IMR-90 (cell line): ENCODE results near the gene PALS2. TPM values are rescaled to one million over a fixed set of nuclear protein-coding genes. Genes with fewer than 3 reads are reported as not detected.

ENCODE experiments used
- ATAC-seq: fragments of 200-7000 bp; cut with Tn5 transposase; 2 replicates; pipeline ENCODE4 v1.9.1; 2020; ENCODE audit warnings: low read depth, mild to moderate bottlenecking, moderate library complexity
- BruUV-seq: library from RNA; stranded (reverse); fragments of 400-500 nt; replicated peaks from 2 replicates; lab custom pipeline; 2021; lab: Mats Ljungman, UMichigan
- CTCF ChIA-PET: fragments of 300-600 bp; formaldehyde crosslinking; extraction: SDS; loops from one replicate; lab custom pipeline; 2021; ENCODE audit warnings: antibody characterized with exemption; lab: Yijun Ruan, JAX
- POLR2A ChIA-PET: fragments of 300-600 bp; sonication (Branson Sonifier 250); formaldehyde crosslinking; loops from one replicate; lab custom pipeline; 2022; ENCODE audit warnings: antibody characterized with exemption; ENCODE audit not compliant: unreplicated experiment; lab: Charles Lee
- DNase-seq: peaks from one replicate; pipeline ENCODE4 v3.0.0; 2013
- H2AFZ ChIP-seq: replicated peaks from 2 replicates; pipeline ENCODE3; 2013; ENCODE audit warnings: low read length, mild to moderate bottlenecking; ENCODE audit not compliant: poor library complexity
- H2AK5ac ChIP-seq: 2 replicates; pipeline ENCODE4 v1.6.1; 2013; ENCODE audit warnings: low read depth, low read length, inconsistent platforms
- H2AK9ac ChIP-seq: replicated peaks from 2 replicates; pipeline ENCODE3; 2013; ENCODE audit warnings: mild to moderate bottlenecking, low read depth, low read length, moderate library complexity; ENCODE audit not compliant: poor library complexity
- H2BK120ac ChIP-seq: 2 replicates; pipeline ENCODE4 v1.6.1; 2013; ENCODE audit warnings: low read depth, low read length, inconsistent platforms
- H2BK15ac ChIP-seq: 3 replicates; pipeline ENCODE4 v1.6.1; 2013; ENCODE audit warnings: low read depth, low read length, inconsistent platforms
- H2BK20ac ChIP-seq: 2 replicates; pipeline ENCODE4 v1.6.1; 2013; ENCODE audit warnings: low read depth, mild to moderate bottlenecking, inconsistent platforms, low read length, moderate library complexity
- H2BK5ac ChIP-seq: 2 replicates; pipeline ENCODE4 v1.6.1; 2013; ENCODE audit warnings: mild to moderate bottlenecking, low read depth, low read length, inconsistent platforms; ENCODE audit not compliant: poor library complexity, severe bottlenecking
- H3K14ac ChIP-seq: replicated peaks from 2 replicates; pipeline ENCODE4 v1.6.1; 2013; ENCODE audit warnings: low read depth, low read length, inconsistent platforms
- H3K18ac ChIP-seq: 2 replicates; pipeline ENCODE4 v1.6.1; 2013; ENCODE audit warnings: low read depth, low read length, control low read depth
- H3K23ac ChIP-seq: 2 replicates; pipeline ENCODE4 v1.6.1; 2013; ENCODE audit warnings: low read depth, low read length, inconsistent platforms
- H3K27ac ChIP-seq: 2 replicates; pipeline ENCODE4 v1.5.1; 2013; ENCODE audit warnings: mild to moderate bottlenecking, control low read depth, low read length; ENCODE audit not compliant: insufficient read depth
- H3K27me3 ChIP-seq: 2 replicates; pipeline ENCODE4 v1.6.1; 2013; ENCODE audit warnings: low read length; ENCODE audit not compliant: control insufficient read depth, insufficient read depth
- H3K36me3 ChIP-seq: 2 replicates; pipeline ENCODE4 v1.6.1; 2013; ENCODE audit warnings: low read length, mixed read lengths; ENCODE audit not compliant: control insufficient read depth, insufficient read depth
- H3K4ac ChIP-seq: 2 replicates; pipeline ENCODE4 v1.6.1; 2013; ENCODE audit warnings: low read depth, low read length, inconsistent platforms
- H3K4me1 ChIP-seq: 2 replicates; pipeline ENCODE4 v1.6.1; 2013; ENCODE audit warnings: low read length, mixed read lengths; ENCODE audit not compliant: control insufficient read depth, insufficient read depth
- H3K4me2 ChIP-seq: 2 replicates; pipeline ENCODE4 v1.6.1; 2013; ENCODE audit warnings: low read depth, mild to moderate bottlenecking, control low read depth, low read length, moderate library complexity
- H3K4me3 ChIP-seq: 2 replicates; pipeline ENCODE4 v1.5.1; 2013; ENCODE audit warnings: low read depth, mild to moderate bottlenecking, control low read depth, low read length, moderate library complexity; ENCODE audit not compliant: insufficient read depth
- H3K56ac ChIP-seq: 2 replicates; pipeline ENCODE4 v1.6.1; 2013; ENCODE audit warnings: low read length, inconsistent platforms; ENCODE audit not compliant: insufficient read depth; ENCODE audit errors: extremely low read depth
- H3K79me1 ChIP-seq, 2 experiments: 2 replicates each; pipeline ENCODE4 v1.6.1; 2013; ENCODE audit warnings: low read length in 2 of 2, inconsistent platforms in 1 of 2, low read depth in 1 of 2
- H3K9ac ChIP-seq: 2 replicates; pipeline ENCODE4 v1.6.1; 2013; ENCODE audit warnings: low read depth, low read length, control low read depth
- H3K9me1 ChIP-seq: 2 replicates; pipeline ENCODE4 v1.6.1; 2013; ENCODE audit warnings: low read length, inconsistent platforms; ENCODE audit not compliant: insufficient read depth
- H3K9me3 ChIP-seq: 2 replicates; pipeline ENCODE4 v1.6.1; 2013; ENCODE audit warnings: low read length; ENCODE audit not compliant: control insufficient read depth, insufficient read depth
- H4K20me1 ChIP-seq: 2 replicates; pipeline ENCODE4 v1.6.1; 2013; ENCODE audit warnings: low read length, inconsistent platforms; ENCODE audit not compliant: insufficient read depth
- H4K5ac ChIP-seq: 2 replicates; pipeline ENCODE4 v1.6.1; 2013; ENCODE audit warnings: mild to moderate bottlenecking, low read depth, low read length, control low read depth
- H4K8ac ChIP-seq, 2 experiments: 2 replicates each; pipeline ENCODE4 v1.6.1; 2013; ENCODE audit warnings: low read depth in 2 of 2, low read length in 2 of 2, control low read depth in 1 of 2, inconsistent platforms in 1 of 2
- H4K91ac ChIP-seq: 2 replicates; pipeline ENCODE4 v1.6.1; 2013; ENCODE audit warnings: low read depth, low read length, inconsistent platforms; ENCODE audit not compliant: insufficient read depth
- BHLHE40 ChIP-seq: fragments of 150-350 bp; IDR thresholded peaks from 2 replicates; pipeline ENCODE4 v1.6.1; 2016; ENCODE audit warnings: mild to moderate bottlenecking, low read depth, low read length
- CEBPB ChIP-seq: IDR thresholded peaks from 2 replicates; pipeline ENCODE4 v1.6.1; 2012; ENCODE audit warnings: low read depth, low read length, improper control_type of control experiment
- CHD1 ChIP-seq: IDR thresholded peaks from 2 replicates; pipeline ENCODE4 v1.6.1; 2012; ENCODE audit warnings: low read depth, low read length, improper control_type of control experiment
- FOS ChIP-seq: fragments of 150-350 bp; IDR thresholded peaks from 2 replicates; pipeline ENCODE4 v1.6.1; 2016; ENCODE audit warnings: low read depth, low read length
- MAZ ChIP-seq: IDR thresholded peaks from 2 replicates; pipeline ENCODE4 v1.6.1; 2012; ENCODE audit warnings: low read depth, mild to moderate bottlenecking, low read length, improper control_type of control experiment, moderate library complexity, borderline replicate concordance
- MXI1 ChIP-seq: IDR thresholded peaks from 2 replicates; pipeline ENCODE4 v1.6.1; 2012; ENCODE audit warnings: low read depth, mild to moderate bottlenecking, low read length, moderate library complexity, borderline replicate concordance
- POLR2A ChIP-seq: IDR thresholded peaks from 2 replicates; pipeline ENCODE4 v1.6.1; 2012; ENCODE audit warnings: mild to moderate bottlenecking, low read depth, low read length
- RAD21 ChIP-seq: IDR thresholded peaks from 2 replicates; pipeline ENCODE4 v1.6.1; 2012; ENCODE audit warnings: low read length, improper control_type of control experiment
- SMC3 ChIP-seq: fragments of 150-350 bp; IDR thresholded peaks from 2 replicates; pipeline ENCODE4 v1.6.1; 2016; ENCODE audit warnings: low read depth, mild to moderate bottlenecking, antibody characterized with exemption, low read length, moderate library complexity
- WGBS, 2 experiments: methylation state at CpG; one replicate each; pipeline versions ENCODE4 v1.1.5 to v1.1.7; 2013; ENCODE audit warnings: missing lambda C conversion rate in 2 of 2; ENCODE audit not compliant: insufficient read length in 1 of 2; ENCODE audit errors: extremely low coverage in 2 of 2; 5-methylcytosine and 5-hydroxymethylcytosine counted together
- dilution Hi-C: fragments of 300-500 bp; cut with HindIII; formaldehyde crosslinking; loops from one replicate; pipeline ENCODE4 v1.14.3; 2018; ENCODE audit warnings: low sequenced_read_pairs; ENCODE audit not compliant: unreplicated experiment
- in situ Hi-C: fragments of 300-500 bp; cut with MboI; formaldehyde crosslinking; loops from 3 replicates; pipeline ENCODE4 v1.14.3; 2019; ENCODE audit warnings: low sequenced_read_pairs, inconsistent platforms, mixed read lengths
- intact Hi-C: fragments of 100-400 bp; cut with micrococcal nuclease; formaldehyde crosslinking; loops from 2 replicates; pipeline ENCODE4 v1.10.0; 2022
- polyA plus RNA-seq, 3 experiments: library from polyadenylated mRNA; depleted of rRNA; stranded (reverse); fragments of >200 nt; gene quantifications; 2 replicates each; pipeline ENCODE4 v1.2.3, GENCODE V29; 2012; ENCODE audit warnings: low replicate concordance in 1 of 3
- total RNA-seq: library from RNA; depleted of rRNA; stranded (reverse); fragments of >200 nt; gene quantifications from 2 replicates; pipeline ENCODE4 v1.2.3, GENCODE V29; 2012
- TF ChIP-seq, protein P1 (sequence below): fragments of 150-350 bp; IDR thresholded peaks from 2 replicates; pipeline ENCODE4 v1.6.1; 2017; ENCODE audit warnings: mild to moderate bottlenecking, antibody characterized with exemption, low read length, low read depth
- TF ChIP-seq, protein P2 (sequence below): conservative IDR thresholded peaks from 2 replicates; pipeline ENCODE4 v1.5.1; 2012; ENCODE audit warnings: mild to moderate bottlenecking, low read depth, low read length, improper control_type of control experiment
- TF ChIP-seq, protein P3 (sequence below): fragments of 150-350 bp; IDR thresholded peaks from 2 replicates; pipeline ENCODE4 v1.6.1; 2016; ENCODE audit warnings: low read depth, mild to moderate bottlenecking, low read length, moderate library complexity, borderline replicate concordance

The PALS2 gene
- total and polyA plus RNA-seq, 2 of the 4 experiments (the other 2 are of a cell fraction): 8.8 to 15.4 TPM

DNA sequence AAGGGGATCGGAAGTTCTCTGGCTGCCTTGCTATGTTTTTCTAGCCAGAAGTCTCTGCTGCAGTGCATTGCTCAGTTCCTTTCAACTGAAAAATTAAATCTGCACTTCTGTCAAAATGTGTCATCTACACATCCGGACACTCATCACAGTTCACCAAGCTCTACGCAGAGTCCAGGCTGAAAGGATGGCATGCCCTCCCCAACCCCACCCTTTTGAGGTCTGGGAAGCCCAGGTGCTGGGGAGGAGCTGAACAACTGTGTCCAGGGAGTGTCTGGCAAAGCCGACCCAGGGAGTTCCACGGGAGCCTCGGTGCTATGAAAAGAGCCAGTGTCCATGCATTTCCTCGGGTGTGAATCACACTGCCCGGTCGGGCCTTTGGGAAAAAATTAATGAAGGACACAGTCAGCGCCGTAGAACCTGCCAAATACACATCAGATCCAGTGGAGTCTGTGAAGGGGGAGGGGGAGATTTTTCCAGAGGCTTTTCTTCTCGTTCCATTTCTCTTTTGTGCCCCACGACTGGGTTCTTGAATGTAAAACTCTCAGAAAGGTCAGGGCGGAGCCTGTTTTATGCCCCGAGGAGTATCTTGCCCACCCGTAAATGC, 757 bp upstream of the PALS2 start:
- Histone ChIP-seq H2AFZ (peak overlapping the region; percentile 98), H3K9me3 (no peaks in the 10 kb centered on the region), H3K56ac (0 out of 2 replicates have a peak overlapping the region, but pooled peaks have one; percentile 3), H2AK9ac (peak overlapping the region; percentile 7), H2BK20ac (no peak overlapping the region), H2BK5ac (no peak overlapping the region), H3K14ac (no peak overlapping the region), H4K91ac (no peak overlapping the region), H3K9me1 (no peaks in the 10 kb centered on the region), H3K18ac (no peak overlapping the region), H3K27me3 (peaks cover 27% of the 10 kb centered on the region), H2BK15ac (no peak overlapping the region), H2BK120ac (0 out of 2 replicates have a peak overlapping the region, but pooled peaks have one; percentile 2), H3K4me1 (0 out of 2 replicates have a peak, but pooled peaks cover 2% of the 10 kb centered on the region), H4K8ac (peak overlapping the region in 1 of 2 experiments; percentile 26; a peak in 2 of 4 replicates), H3K4me2 (peak overlapping the region; percentile 89), H3K36me3 (no peaks in the 10 kb centered on the region), H3K4ac (no peak overlapping the region; the same call in 1 of the 2 replicates), H4K20me1 (no peaks in the 10 kb centered on the region), H3K4me3 (peak overlapping the region; percentile 98), H2AK5ac (no peak overlapping the region), H3K23ac (no peak overlapping the region), H3K79me1 (peaks cover 10 to 20% of the 10 kb centered on the region in 2 experiments; a peak in 3 of 4 replicates), H3K9ac (peak overlapping the region; percentile 58), H4K5ac (no peak overlapping the region), H3K27ac (no peak overlapping the region; the same call in 1 of the 2 replicates)
- BruUV-seq: no TSS peak
- DNase-seq: peak; percentile 32
- WGBS, 2 experiments: 40% methylated on average over 1 of the region's 16 CpGs; no CpG with 5 or more reads in 1 of the 2 experiments
- ATAC-seq: peak; percentile 3
- intact Hi-C loops: loop anchor here (5.0 to 10.0 kb wide), 3 partner anchors 170 to 858 kb away; partner anchors contain the start of genes OSBPL3 and STK31
- TF ChIP-seq POLR2A (no peak), FOS (no peak), SMC3 (no peak), RAD21 (no peak), CHD1 (no peak), BHLHE40 (no peak), CEBPB (no peak), MXI1 (no peak), MAZ (no peak)
- TF ChIP-seq, protein P1, sequence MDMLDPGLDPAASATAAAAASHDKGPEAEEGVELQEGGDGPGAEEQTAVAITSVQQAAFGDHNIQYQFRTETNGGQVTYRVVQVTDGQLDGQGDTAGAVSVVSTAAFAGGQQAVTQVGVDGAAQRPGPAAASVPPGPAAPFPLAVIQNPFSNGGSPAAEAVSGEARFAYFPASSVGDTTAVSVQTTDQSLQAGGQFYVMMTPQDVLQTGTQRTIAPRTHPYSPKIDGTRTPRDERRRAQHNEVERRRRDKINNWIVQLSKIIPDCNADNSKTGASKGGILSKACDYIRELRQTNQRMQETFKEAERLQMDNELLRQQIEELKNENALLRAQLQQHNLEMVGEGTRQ: no peak
- TF ChIP-seq, protein P2, sequence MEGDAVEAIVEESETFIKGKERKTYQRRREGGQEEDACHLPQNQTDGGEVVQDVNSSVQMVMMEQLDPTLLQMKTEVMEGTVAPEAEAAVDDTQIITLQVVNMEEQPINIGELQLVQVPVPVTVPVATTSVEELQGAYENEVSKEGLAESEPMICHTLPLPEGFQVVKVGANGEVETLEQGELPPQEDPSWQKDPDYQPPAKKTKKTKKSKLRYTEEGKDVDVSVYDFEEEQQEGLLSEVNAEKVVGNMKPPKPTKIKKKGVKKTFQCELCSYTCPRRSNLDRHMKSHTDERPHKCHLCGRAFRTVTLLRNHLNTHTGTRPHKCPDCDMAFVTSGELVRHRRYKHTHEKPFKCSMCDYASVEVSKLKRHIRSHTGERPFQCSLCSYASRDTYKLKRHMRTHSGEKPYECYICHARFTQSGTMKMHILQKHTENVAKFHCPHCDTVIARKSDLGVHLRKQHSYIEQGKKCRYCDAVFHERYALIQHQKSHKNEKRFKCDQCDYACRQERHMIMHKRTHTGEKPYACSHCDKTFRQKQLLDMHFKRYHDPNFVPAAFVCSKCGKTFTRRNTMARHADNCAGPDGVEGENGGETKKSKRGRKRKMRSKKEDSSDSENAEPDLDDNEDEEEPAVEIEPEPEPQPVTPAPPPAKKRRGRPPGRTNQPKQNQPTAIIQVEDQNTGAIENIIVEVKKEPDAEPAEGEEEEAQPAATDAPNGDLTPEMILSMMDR: no peak
- TF ChIP-seq, protein P3, sequence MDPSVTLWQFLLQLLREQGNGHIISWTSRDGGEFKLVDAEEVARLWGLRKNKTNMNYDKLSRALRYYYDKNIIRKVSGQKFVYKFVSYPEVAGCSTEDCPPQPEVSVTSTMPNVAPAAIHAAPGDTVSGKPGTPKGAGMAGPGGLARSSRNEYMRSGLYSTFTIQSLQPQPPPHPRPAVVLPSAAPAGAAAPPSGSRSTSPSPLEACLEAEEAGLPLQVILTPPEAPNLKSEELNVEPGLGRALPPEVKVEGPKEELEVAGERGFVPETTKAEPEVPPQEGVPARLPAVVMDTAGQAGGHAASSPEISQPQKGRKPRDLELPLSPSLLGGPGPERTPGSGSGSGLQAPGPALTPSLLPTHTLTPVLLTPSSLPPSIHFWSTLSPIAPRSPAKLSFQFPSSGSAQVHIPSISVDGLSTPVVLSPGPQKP: no peak
- ChIA-PET CTCF (no interaction called here), POLR2A (no interaction called here)
- dilution Hi-C loops: no loop called here
- in situ Hi-C loops: loop anchor here (10.0 kb wide), 2 partner anchors 92 to 532 kb away; no protein-coding TSS in a partner anchor
